B cell (primary cell): ENCODE data around the gene CIDEC. TPM values are rescaled to one million over a fixed set of nuclear protein-coding genes. Genes with fewer than 3 reads are reported as not detected.
"Not testable (repeated sequence)": the region's sequence is repeated elsewhere in the genome, so short reads cannot be mapped to it uniquely, and the experiment has no call there.

Experiments
- ATAC-seq: fragments of 200-7000 bp; cut with Tn5 transposase; one replicate; pipeline ENCODE4 v1.10.0; 2021; ENCODE audit warnings: low read depth, mild to moderate bottlenecking, moderate number of reproducible peaks, moderate library complexity
- CTCF ChIA-PET: fragments of 350-600 bp; sonication (Branson Sonifier 250); formaldehyde crosslinking; loops from one replicate; lab custom pipeline; 2021; ENCODE audit warnings: antibody characterized with exemption, inconsistent platforms; lab: Charles Lee
- POLR2A ChIA-PET: fragments of 350-600 bp; sonication (Branson Sonifier 250); formaldehyde crosslinking; loops from one replicate; lab custom pipeline; 2021; ENCODE audit warnings: antibody characterized with exemption; lab: Charles Lee
- DNase-seq: peaks from one replicate; pipeline ENCODE4 v3.0.0; 2013
- H2AFZ ChIP-seq: 2 replicates; pipeline ENCODE4 v1.6.1; 2012; ENCODE audit warnings: mild to moderate bottlenecking, low read depth, low read length; ENCODE audit not compliant: insufficient read depth, poor library complexity, severe bottlenecking
- H3K27ac ChIP-seq, 2 donors: 1 replicate in 1 of 2; 2 replicates in 1 of 2; pipeline ENCODE4 v1.5.1; 2012 to 2013; ENCODE audit warnings: low read length in 2 of 2, mild to moderate bottlenecking in 2 of 2, moderate library complexity in 1 of 2
- H3K27me3 ChIP-seq, 4 experiments: fragments of 200-600 bp in 1 of 4; sonication (generic) in 1 of 4; replicated peaks in 1 of 4; 1 replicate in 2 of 4; 2 replicates in 2 of 4; pipeline versions ENCODE4 v1.6.1 to v1.7.0; 2013 to 2016; ENCODE audit warnings: low read length in 3 of 4, mild to moderate bottlenecking in 2 of 4, mixed read lengths in 1 of 4, moderate library complexity in 1 of 4; ENCODE audit not compliant: insufficient read depth in 4 of 4, control insufficient read depth in 3 of 4; ENCODE audit errors: control extremely low read depth in 1 of 4
- H3K36me3 ChIP-seq, 2 experiments: replicated peaks in 1 of 2; 1 replicate in 1 of 2; 2 replicates in 1 of 2; pipeline versions ENCODE4 v1.6.1 to v1.7.1; 2013; ENCODE audit warnings: low read length in 1 of 2; ENCODE audit not compliant: insufficient read depth in 2 of 2, control insufficient read depth in 1 of 2; ENCODE audit errors: control extremely low read depth in 1 of 2, extremely low read depth in 1 of 2
- H3K4me1 ChIP-seq, 2 donors: fragments of 200-600 bp in 1 of 2; sonication (generic) in 1 of 2; 1 replicate in 1 of 2; 2 replicates in 1 of 2; pipeline versions ENCODE4 v1.5.1 to v1.6.1; 2013 to 2017; ENCODE audit warnings: low read length in 2 of 2; ENCODE audit not compliant: control insufficient read depth in 2 of 2, insufficient read depth in 2 of 2
- H3K4me2 ChIP-seq: replicated peaks from 2 replicates; pipeline ENCODE3; 2012; ENCODE audit warnings: mild to moderate bottlenecking, low read depth, low read length; ENCODE audit not compliant: poor library complexity, severe bottlenecking
- H3K4me3 ChIP-seq, 5 experiments: fragments of 200-600 bp in 1 of 5; sonication (generic) in 1 of 5; 1 replicate in 3 of 5; 2 replicates in 2 of 5; pipeline versions ENCODE4 v1.5.1 to v1.7.0; 2011 to 2016; ENCODE audit warnings: low read length in 4 of 5, mild to moderate bottlenecking in 4 of 5, low read depth in 2 of 5, control low read depth in 1 of 5, moderate library complexity in 1 of 5; ENCODE audit not compliant: insufficient read depth in 1 of 5; ENCODE audit errors: control extremely low read depth in 1 of 5, extremely low read depth in 1 of 5
- H3K79me2 ChIP-seq: fragments of 200-600 bp; sonication (generic); one replicate; pipeline ENCODE4 v1.6.0; 2016; ENCODE audit warnings: low read length; ENCODE audit not compliant: control insufficient read depth, insufficient read depth
- H3K9ac ChIP-seq: fragments of 200-600 bp; sonication (generic); 2 replicates; pipeline ENCODE4 v1.6.1; 2017; ENCODE audit warnings: mild to moderate bottlenecking, low read length, moderate library complexity
- H3K9me3 ChIP-seq, 3 donors: one replicate each; pipeline versions ENCODE4 v1.6.1 to v1.7.1; 2013; ENCODE audit warnings: low read length in 2 of 3; ENCODE audit not compliant: control insufficient read depth in 2 of 3, insufficient read depth in 1 of 3; ENCODE audit errors: control extremely low read depth in 1 of 3
- H4K20me1 ChIP-seq: 2 replicates; pipeline ENCODE4 v1.6.0; 2012; ENCODE audit warnings: mild to moderate bottlenecking, low read length; ENCODE audit not compliant: insufficient read depth, control insufficient read depth, poor library complexity, severe bottlenecking
- H3K27ac Mint-ChIP-seq: one replicate; pipeline ENCODE4 v1.8.0; 2021; ENCODE audit warnings: mixed read lengths
- H3K27me3 Mint-ChIP-seq: one replicate; pipeline ENCODE4 v1.8.0; 2021; ENCODE audit warnings: mixed read lengths
- H3K4me1 Mint-ChIP-seq: one replicate; pipeline ENCODE4 v1.8.0; 2021; ENCODE audit warnings: mixed read lengths
- H3K4me3 Mint-ChIP-seq: one replicate; pipeline ENCODE4 v1.8.0; 2021; ENCODE audit warnings: mixed read lengths
- H3K9me3 Mint-ChIP-seq: one replicate; pipeline ENCODE4 v1.8.0; 2022; ENCODE audit warnings: mixed read lengths; ENCODE audit not compliant: insufficient read depth
- EZH2 ChIP-seq: IDR thresholded peaks from 2 replicates; pipeline ENCODE4 v1.6.1; 2012; ENCODE audit warnings: borderline replicate concordance, low read depth, mild to moderate bottlenecking, moderate library complexity, low read length; ENCODE audit not compliant: insufficient read depth, poor library complexity, severe bottlenecking
- whole genome bisulfite sequencing: methylation state at CpG from one replicate; pipeline ENCODE4 v1.1.5; 2013; ENCODE audit warnings: missing lambda C conversion rate; ENCODE audit not compliant: insufficient coverage; 5-methylcytosine and 5-hydroxymethylcytosine counted together
- intact Hi-C: fragments of 100-400 bp; cut with micrococcal nuclease; formaldehyde crosslinking; loops from one replicate; pipeline ENCODE4 v1.10.0; 2022
- polyA plus RNA-seq: library from polyadenylated mRNA; depleted of rRNA; stranded (reverse); fragments of >200 nt; gene quantifications from 2 replicates; pipeline ENCODE4 v1.2.3, GENCODE V29; 2012
- total RNA-seq, 2 donors: library from RNA; stranded (reverse); fragments of 120-200 nt in 1 of 2; gene quantifications; 1 replicate in 1 of 2; 2 replicates in 1 of 2; pipeline versions ENCODE4 v1.2.3 to v1.2.4, GENCODE V29; 2013 to 2022
- TF ChIP-seq, protein P1 (sequence below): fragments of 200-600 bp; IDR thresholded peaks from one replicate; pipeline ENCODE4 v1.8.0; 2022; ENCODE audit warnings: antibody characterized with exemption, mild to moderate bottlenecking

Gene CIDEC
- total and polyA plus RNA-seq, 2 donors (not counting 1 experiment from before 2014, with no cell fraction given): not detected

- H3K9me3 Mint-ChIP-seq: no peaks in the 10 kb centered on the region
- H3K4me3 Mint-ChIP-seq: no peak overlapping the region
- Histone ChIP-seq H2AFZ (no peak overlapping the region), H3K4me1 (no peaks in the 10 kb centered on the region), H3K9ac (no peak overlapping the region), H3K79me2 (no peaks in the 10 kb centered on the region), H3K27me3 (no peaks in the 10 kb centered on the region), H3K4me2 (no peak overlapping the region), H4K20me1 (no peaks in the 10 kb centered on the region), H3K36me3 (no peaks in the 10 kb centered on the region), H3K27ac (no peak overlapping the region), H3K9me3 (no peaks in the 10 kb centered on the region), H3K4me3 (no peak overlapping the region)
- H3K4me1 Mint-ChIP-seq: no peaks in the 10 kb centered on the region
- no peak overlapping the region for H3K27ac Mint-ChIP-seq
- CTCF ChIA-PET: no interaction called here
- no peak for DNase-seq
- peaks cover 15% of the 10 kb centered on the region for H3K27me3 Mint-ChIP-seq
- intact Hi-C loops: no loop called here
- POLR2A ChIA-PET: no interaction called here
- no peak for ATAC-seq
- 100% methylated on average over 3 of the region's 3 CpGs for whole genome bisulfite sequencing
- TF ChIP-seq, protein P1, sequence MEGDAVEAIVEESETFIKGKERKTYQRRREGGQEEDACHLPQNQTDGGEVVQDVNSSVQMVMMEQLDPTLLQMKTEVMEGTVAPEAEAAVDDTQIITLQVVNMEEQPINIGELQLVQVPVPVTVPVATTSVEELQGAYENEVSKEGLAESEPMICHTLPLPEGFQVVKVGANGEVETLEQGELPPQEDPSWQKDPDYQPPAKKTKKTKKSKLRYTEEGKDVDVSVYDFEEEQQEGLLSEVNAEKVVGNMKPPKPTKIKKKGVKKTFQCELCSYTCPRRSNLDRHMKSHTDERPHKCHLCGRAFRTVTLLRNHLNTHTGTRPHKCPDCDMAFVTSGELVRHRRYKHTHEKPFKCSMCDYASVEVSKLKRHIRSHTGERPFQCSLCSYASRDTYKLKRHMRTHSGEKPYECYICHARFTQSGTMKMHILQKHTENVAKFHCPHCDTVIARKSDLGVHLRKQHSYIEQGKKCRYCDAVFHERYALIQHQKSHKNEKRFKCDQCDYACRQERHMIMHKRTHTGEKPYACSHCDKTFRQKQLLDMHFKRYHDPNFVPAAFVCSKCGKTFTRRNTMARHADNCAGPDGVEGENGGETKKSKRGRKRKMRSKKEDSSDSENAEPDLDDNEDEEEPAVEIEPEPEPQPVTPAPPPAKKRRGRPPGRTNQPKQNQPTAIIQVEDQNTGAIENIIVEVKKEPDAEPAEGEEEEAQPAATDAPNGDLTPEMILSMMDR: no peak
- no peak for TF ChIP-seq EZH2
Observed at GRCh38 chr3:9855594-9855993, 24.5 kb downstream of the CIDEC start.

GRCh38 chr3:9854291-9854940, 25.6 kb downstream of the CIDEC start:
- H3K4me1 Mint-ChIP-seq, H3K27ac Mint-ChIP-seq, ATAC-seq, H3K4me1 ChIP-seq, H3K27me3 ChIP-seq, H4K20me1 ChIP-seq, intact Hi-C loops, CTCF ChIA-PET, DNase-seq, H3K27ac ChIP-seq, H3K9me3 Mint-ChIP-seq, H3K79me2 ChIP-seq, H2AFZ ChIP-seq, H3K4me3 ChIP-seq, H3K4me3 Mint-ChIP-seq, H3K36me3 ChIP-seq, H3K9me3 ChIP-seq, POLR2A ChIA-PET, H3K9ac ChIP-seq, H3K4me2 ChIP-seq: not testable (repeated sequence)
- WGBS: 95% methylated on average over 7 of the region's 11 CpGs
- peaks cover 15% of the 10 kb centered on the region for H3K27me3 Mint-ChIP-seq
